Prostate gland (tissue), 2 donors: ENCODE measurements around the gene RNPEPL1. TPM values are rescaled to one million over a fixed set of nuclear protein-coding genes. Genes with fewer than 3 reads are reported as not detected.

Experiments used
- DNase-seq: peaks from one replicate; pipeline ENCODE4 v3.0.0-alpha.2; 2019; ENCODE audit warnings: low spot score
- H3K27ac ChIP-seq, 2 donors: fragments of 200-600 bp; sonication (generic); 2 replicates each; pipeline ENCODE4 v1.5.1; 2017 to 2019
- H3K27me3 ChIP-seq: fragments of 200-600 bp; sonication (generic); replicated peaks from 2 replicates; pipeline ENCODE4 v1.5.1; 2019; ENCODE audit not compliant: insufficient read depth
- H3K36me3 ChIP-seq, 2 donors: fragments of 200-600 bp; sonication (generic); 1 replicate in 1 of 2; 2 replicates in 1 of 2; pipeline versions ENCODE4 v1.5.1 to v1.8.1; 2017 to 2019
- H3K4me1 ChIP-seq: fragments of 200-600 bp; sonication (generic); replicated peaks from 2 replicates; pipeline ENCODE4 v1.5.1; 2019
- H3K4me3 ChIP-seq, 2 donors: fragments of 200-600 bp; sonication (generic); 2 replicates each; pipeline ENCODE4 v1.5.1; 2017 to 2019
- H3K9me3 ChIP-seq: fragments of 200-600 bp; sonication (generic); 2 replicates; pipeline ENCODE4 v1.5.1; 2017
- POLR2A ChIP-seq: fragments of 450-650 bp; IDR thresholded peaks from one replicate; pipeline ENCODE4 v1.6.1; 2016; ENCODE audit warnings: antibody characterized with exemption, mild to moderate bottlenecking
- POLR2AphosphoS5 ChIP-seq: sonication (generic); formaldehyde crosslinking; IDR thresholded peaks from one replicate; pipeline ENCODE4 v1.6.1; 2017; ENCODE audit warnings: antibody characterized with exemption
- WGBS: methylation state at CpG from one replicate; pipeline ENCODE4 v1.1.5; 2018; 5-methylcytosine and 5-hydroxymethylcytosine counted together
- intact Hi-C: fragments of 100-400 bp; cut with DNase I; formaldehyde crosslinking; loops from one replicate; pipeline ENCODE4 v1.14.2; 2022
- total RNA-seq, 2 donors: library from RNA; depleted of rRNA; stranded (reverse); fragments of >200 nt; gene quantifications; one replicate each; pipeline ENCODE4 v1.1.0, GENCODE V29; 2016
- TF ChIP-seq, protein P1 (sequence below), 4 experiments: fragments of 200-600 bp in 2 of 4; fragments of 450-650 bp in 2 of 4; sonication (generic) in 2 of 4; IDR thresholded peaks; 1 replicate in 3 of 4; 2 replicates in 1 of 4; pipeline ENCODE4 v1.5.1; 2016 to 2019; ENCODE audit warnings: antibody characterized with exemption in 4 of 4, mild to moderate bottlenecking in 2 of 4, moderate library complexity in 2 of 4

RNPEPL1 gene
- total RNA-seq, 2 donors from 2014 or later = 36.9 to 94.7 TPM

DNA sequence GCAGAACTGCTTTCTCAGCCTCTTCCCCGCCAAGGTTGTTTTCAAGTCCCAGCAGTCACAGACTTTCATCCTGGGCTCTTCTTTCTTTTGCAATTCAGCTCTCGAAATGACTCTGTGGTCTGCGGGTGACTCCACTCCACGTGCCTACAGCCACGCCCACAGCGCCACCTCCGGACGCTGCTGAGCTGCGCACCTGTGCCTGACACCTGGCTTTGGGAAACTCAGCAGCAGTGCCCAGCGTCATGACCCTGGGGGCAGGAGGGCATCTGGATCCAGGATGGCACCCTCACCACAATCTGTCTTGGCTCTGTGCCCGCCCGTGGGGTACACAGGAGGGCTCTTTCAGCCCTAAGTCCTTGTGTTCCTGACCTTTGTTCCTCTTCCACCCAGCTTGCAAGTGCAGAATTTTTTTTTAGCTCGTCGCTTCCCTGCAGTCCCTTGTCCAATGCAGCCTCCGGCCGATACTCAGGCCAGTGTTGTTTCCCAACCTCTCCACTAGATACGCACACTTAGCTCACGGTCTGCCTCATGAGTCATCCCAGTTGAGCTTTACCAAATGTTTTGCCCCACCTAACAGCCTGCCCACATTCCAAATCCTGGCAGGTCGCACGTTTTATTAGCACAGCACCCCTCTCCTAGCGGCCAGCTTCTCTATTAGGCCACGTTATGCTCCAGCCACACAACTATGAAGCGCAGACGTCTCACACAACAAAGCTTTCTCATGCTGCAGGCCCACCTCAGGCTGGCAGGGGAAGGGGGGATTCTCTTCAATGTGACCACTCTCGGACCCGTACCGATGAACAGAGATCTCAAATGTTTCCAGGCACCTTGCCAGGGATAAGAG, 11.7 kb downstream of the RNPEPL1 start:
- peaks cover 11 to 20% of the 10 kb centered on the region in 2 donors for H3K36me3 ChIP-seq
- no peak for DNase-seq
- no peak overlapping the region for H3K4me3 ChIP-seq
- no peaks in the 10 kb centered on the region for H3K27me3 ChIP-seq
- intact Hi-C loops = no loop called here
- H3K4me1 ChIP-seq = peaks cover 6% of the 10 kb centered on the region
- H3K27ac ChIP-seq = peak overlapping the region; percentile 25 to 47
- WGBS = 50% methylated on average over 27 of the region's 27 CpGs
- TF ChIP-seq POLR2AphosphoS5 (peak; percentile 28), POLR2A (no peak)
- TF ChIP-seq, protein P1, sequence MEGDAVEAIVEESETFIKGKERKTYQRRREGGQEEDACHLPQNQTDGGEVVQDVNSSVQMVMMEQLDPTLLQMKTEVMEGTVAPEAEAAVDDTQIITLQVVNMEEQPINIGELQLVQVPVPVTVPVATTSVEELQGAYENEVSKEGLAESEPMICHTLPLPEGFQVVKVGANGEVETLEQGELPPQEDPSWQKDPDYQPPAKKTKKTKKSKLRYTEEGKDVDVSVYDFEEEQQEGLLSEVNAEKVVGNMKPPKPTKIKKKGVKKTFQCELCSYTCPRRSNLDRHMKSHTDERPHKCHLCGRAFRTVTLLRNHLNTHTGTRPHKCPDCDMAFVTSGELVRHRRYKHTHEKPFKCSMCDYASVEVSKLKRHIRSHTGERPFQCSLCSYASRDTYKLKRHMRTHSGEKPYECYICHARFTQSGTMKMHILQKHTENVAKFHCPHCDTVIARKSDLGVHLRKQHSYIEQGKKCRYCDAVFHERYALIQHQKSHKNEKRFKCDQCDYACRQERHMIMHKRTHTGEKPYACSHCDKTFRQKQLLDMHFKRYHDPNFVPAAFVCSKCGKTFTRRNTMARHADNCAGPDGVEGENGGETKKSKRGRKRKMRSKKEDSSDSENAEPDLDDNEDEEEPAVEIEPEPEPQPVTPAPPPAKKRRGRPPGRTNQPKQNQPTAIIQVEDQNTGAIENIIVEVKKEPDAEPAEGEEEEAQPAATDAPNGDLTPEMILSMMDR (IDR thresholded peaks at IDR 0.05) = peak in 2 of 4 experiments; percentile 2 to 6
- no peaks in the 10 kb centered on the region for H3K9me3 ChIP-seq

DNA sequence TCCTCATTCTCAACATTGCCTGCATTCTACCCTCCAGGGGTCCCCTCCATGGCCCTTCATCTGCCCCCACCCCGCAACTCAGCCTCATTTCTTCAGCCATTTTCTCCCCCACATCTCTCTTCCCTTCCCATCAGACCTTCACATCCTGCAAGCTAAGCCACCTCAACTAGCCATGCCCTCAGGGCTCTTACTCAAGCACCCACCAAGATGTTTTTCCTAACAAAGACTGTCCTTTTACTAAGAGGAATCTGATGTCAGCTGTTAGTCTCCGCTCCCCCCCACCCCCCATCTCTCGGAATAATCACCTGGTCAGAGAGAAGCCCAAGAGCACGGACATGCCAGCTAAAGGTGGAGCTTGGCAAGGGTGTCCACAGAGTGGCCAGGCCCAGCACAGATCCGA, 13.5 kb downstream of the RNPEPL1 start:
- no peak for DNase-seq
- Histone ChIP-seq H3K4me3 (no peak overlapping the region), H3K27ac (no peak overlapping the region), H3K36me3 (peaks cover 2 to 8% of the 10 kb centered on the region in 2 donors), H3K27me3 (no peaks in the 10 kb centered on the region), H3K9me3 (no peaks in the 10 kb centered on the region), H3K4me1 (peaks cover 10% of the 10 kb centered on the region)
- 91% methylated on average over 5 of the region's 5 CpGs for WGBS
- intact Hi-C loops = no loop called here
- no peak for TF ChIP-seq POLR2AphosphoS5
- TF ChIP-seq, protein P1 (IDR thresholded peaks at IDR 0.05) = no peak
- TF ChIP-seq POLR2A = no peak

DNA sequence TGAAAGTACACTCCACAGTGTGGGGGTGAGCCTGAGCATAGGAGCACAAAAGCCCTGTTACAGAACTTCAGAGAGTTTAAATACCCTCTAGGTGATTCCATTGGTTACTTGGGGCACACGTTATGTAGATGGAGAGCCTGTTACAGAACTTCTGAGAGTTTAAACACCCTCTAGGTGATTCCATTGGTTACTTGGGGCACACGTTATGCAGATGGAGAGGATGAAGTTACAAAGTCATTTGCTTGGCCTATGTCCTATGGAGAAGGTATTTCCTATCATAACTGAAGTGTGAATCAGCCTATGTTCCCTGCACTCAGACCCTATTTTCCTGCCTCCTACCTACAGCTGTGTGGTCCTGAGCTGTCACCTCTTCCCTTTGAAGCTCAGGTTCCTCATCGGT, 14.5 kb downstream of the RNPEPL1 start:
- TF ChIP-seq POLR2AphosphoS5 (no peak), POLR2A (no peak)
- TF ChIP-seq, protein P1 (IDR thresholded peaks at IDR 0.05) = no peak
- Histone ChIP-seq H3K4me3 (no peak overlapping the region), H3K27me3 (no peaks in the 10 kb centered on the region), H3K36me3 (no peaks in the 10 kb centered on the region), H3K9me3 (no peaks in the 10 kb centered on the region), H3K27ac (no peak overlapping the region), H3K4me1 (peaks cover 14% of the 10 kb centered on the region)
- intact Hi-C loops = no loop called here
- no peak for DNase-seq
- WGBS = 78% methylated on average over 3 of the region's 3 CpGs

DNA sequence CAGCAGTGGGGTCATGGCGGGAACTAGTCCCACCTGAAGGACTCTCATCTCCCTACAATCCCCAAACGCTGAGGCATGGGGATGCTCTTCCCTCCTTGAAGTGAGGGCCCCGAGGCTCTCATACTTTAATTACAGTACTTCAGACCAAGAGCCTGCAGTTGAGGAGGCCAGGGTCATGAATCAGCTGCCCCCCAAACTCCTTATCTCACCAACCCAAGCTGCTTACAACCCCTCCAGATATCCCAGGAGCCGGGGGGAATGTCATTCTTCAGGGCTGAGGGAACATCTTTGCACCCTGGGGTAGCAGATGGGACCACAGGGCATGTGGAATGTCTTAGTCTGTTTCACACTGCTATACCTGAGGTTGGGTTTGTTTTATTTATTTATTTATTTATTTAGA, 15.5 kb downstream of the RNPEPL1 start:
- no peak overlapping the region for H3K27ac ChIP-seq

More for the DNA sequence above, 15.5 kb downstream of the RNPEPL1 start:
- WGBS = 87% methylated on average over 4 of the region's 4 CpGs
- H3K4me3 ChIP-seq = no peak overlapping the region
- H3K36me3 ChIP-seq = no peaks in the 10 kb centered on the region
- TF ChIP-seq POLR2A = no peak
- no peak for TF ChIP-seq POLR2AphosphoS5
- TF ChIP-seq, protein P1 (IDR thresholded peaks at IDR 0.05) = no peak
- no peaks in the 10 kb centered on the region for H3K9me3 ChIP-seq
- DNase-seq = no peak
- H3K4me1 ChIP-seq = peaks cover 19% of the 10 kb centered on the region
- no peaks in the 10 kb centered on the region for H3K27me3 ChIP-seq
- intact Hi-C loops = no loop called here
